ENCODE measurements around the gene APBB1IP. TPM values are rescaled to one million over a fixed set of nuclear protein-coding genes. Genes with fewer than 3 reads are reported as not detected.

Gene APBB1IP
- polyA plus RNA-seq, 2 of the 4 experiments (the other 2 are of a cell fraction) = 0.96 to 9.2 TPM

DNA sequence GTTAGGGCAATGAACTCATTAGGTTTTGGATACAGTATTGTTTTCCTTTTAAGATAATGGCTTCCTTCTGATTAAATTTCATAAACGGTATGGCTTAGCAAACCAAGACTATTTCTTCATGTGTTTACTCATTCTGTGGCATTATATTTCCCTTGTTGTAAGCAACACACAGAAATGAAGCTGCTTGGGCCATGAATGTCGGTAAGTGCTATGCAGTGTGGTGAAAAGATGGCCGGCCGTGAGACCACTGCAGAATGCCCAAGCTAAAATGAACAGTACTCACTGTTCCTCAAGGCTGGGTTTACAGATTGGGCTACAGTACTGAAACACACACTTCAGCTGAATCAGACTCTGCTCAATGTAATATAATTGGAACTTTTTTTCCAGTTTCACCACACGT lies 8.1 kb downstream of the APBB1IP start:
- FAIRE-seq (no peak), DNase-seq (ENCODE audit: low read depth in 1 of 2, low spot score in 1 of 2) (no peak), ATAC-seq (no peak)
- ChIA-PET CTCF (interaction anchor here (1.0 kb wide), 1 partner anchor 11 kb away, joined by 3 read pairs; no protein-coding TSS in a partner anchor), POLR2A (no interaction called here)
- no peak overlapping the region for H3K4me3 ChIP-seq
- no peak overlapping the region for H3K4me2 ChIP-seq
- TF ChIP-seq ZSCAN20 (CRISPR knock-in tag; IDR thresholded peaks at IDR 0.05) (no peak), E2F6 (IDR thresholded peaks at IDR 0.05; ENCODE audit: borderline replicate concordance, low read depth) (no peak), USF2 (IDR thresholded peaks at IDR 0.05) (no peak), ZNF302 (CRISPR knock-in tag; IDR thresholded peaks at IDR 0.05) (no peak), ESRRA (IDR thresholded peaks at IDR 0.05; ENCODE audit: borderline replicate concordance, low read length) (no peak), NPAS2 (CRISPR knock-in tag; IDR thresholded peaks at IDR 0.05; ENCODE audit: borderline replicate concordance) (no peak), MAZ (IDR thresholded peaks at IDR 0.05; ENCODE audit: borderline replicate concordance, low read depth, low read length) (no peak), HEYL (CRISPR knock-in tag; IDR thresholded peaks at IDR 0.05) (no peak), JUNB (IDR thresholded peaks at IDR 0.05) (no peak)
- TF ChIP-seq, protein P1, sequence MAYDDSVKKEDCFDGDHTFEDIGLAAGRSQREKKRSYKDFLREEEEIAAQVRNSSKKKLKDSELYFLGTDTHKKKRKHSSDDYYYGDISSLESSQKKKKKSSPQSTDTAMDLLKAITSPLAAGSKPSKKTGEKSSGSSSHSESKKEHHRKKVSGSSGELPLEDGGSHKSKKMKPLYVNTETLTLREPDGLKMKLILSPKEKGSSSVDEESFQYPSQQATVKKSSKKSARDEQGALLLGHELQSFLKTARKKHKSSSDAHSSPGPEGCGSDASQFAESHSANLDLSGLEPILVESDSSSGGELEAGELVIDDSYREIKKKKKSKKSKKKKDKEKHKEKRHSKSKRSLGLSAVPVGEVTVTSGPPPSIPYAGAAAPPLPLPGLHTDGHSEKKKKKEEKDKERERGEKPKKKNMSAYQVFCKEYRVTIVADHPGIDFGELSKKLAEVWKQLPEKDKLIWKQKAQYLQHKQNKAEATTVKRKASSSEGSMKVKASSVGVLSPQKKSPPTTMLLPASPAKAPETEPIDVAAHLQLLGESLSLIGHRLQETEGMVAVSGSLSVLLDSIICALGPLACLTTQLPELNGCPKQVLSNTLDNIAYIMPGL (CRISPR knock-in tag; IDR thresholded peaks at IDR 0.05; ENCODE audit: borderline replicate concordance) = no peak
- 65% methylated on average over 5 of the region's 5 CpGs for WGBS (ENCODE audit: missing lambda C conversion rate)
- H3K27ac ChIP-seq = peak overlapping the region in 1 of 2 experiments; percentile 20; a peak in 1 of 6 replicates
- H3K9me3 ChIP-seq = no peaks in the 10 kb centered on the region
- no peaks in the 10 kb centered on the region for H3K4me1 ChIP-seq

DNA sequence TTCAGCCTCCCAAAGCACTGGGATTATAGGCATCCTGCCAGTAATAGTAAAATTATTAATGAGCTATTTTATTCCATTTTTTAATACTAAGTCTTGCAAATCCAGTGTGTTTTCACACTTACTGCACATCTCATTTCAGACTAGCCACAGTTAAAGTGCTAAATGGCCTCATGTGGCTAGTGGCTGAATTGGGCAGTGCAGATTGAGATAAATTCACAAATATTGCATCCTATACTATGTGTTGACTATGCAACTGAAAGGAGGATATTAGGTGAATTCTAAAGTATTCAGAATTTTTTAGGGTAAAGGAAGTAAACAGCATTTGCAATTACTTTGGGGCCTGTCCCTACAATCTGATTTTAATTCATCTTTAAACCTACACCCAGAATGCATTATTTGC lies 10.2 kb downstream of the APBB1IP start:
- no peaks in the 10 kb centered on the region for H3K4me1 ChIP-seq
- FAIRE-seq = no peak
- no peak for DNase-seq (ENCODE audit: low read depth in 1 of 2, low spot score in 1 of 2)
- peak in 1 of 2 experiments; percentile 46; a peak in 1 of 6 replicates for ATAC-seq
- no peak overlapping the region for H3K27ac ChIP-seq
- H3K4me2 ChIP-seq = no peak overlapping the region
- H3K9me3 ChIP-seq = no peaks in the 10 kb centered on the region
- no peak for TF ChIP-seq CHD2 (IDR thresholded peaks at IDR 0.05; ENCODE audit: low read length, partially characterized antibody)
- no peak for TF ChIP-seq CEBPB (IDR thresholded peaks at IDR 0.05)
- no peak for TF ChIP-seq CBX8 (IDR thresholded peaks at IDR 0.05)
- no peak for TF ChIP-seq SREBF2 (IDR thresholded peaks at IDR 0.05)
- TF ChIP-seq RFX5 (IDR thresholded peaks at IDR 0.05) = no peak
- TF ChIP-seq, protein P2, sequence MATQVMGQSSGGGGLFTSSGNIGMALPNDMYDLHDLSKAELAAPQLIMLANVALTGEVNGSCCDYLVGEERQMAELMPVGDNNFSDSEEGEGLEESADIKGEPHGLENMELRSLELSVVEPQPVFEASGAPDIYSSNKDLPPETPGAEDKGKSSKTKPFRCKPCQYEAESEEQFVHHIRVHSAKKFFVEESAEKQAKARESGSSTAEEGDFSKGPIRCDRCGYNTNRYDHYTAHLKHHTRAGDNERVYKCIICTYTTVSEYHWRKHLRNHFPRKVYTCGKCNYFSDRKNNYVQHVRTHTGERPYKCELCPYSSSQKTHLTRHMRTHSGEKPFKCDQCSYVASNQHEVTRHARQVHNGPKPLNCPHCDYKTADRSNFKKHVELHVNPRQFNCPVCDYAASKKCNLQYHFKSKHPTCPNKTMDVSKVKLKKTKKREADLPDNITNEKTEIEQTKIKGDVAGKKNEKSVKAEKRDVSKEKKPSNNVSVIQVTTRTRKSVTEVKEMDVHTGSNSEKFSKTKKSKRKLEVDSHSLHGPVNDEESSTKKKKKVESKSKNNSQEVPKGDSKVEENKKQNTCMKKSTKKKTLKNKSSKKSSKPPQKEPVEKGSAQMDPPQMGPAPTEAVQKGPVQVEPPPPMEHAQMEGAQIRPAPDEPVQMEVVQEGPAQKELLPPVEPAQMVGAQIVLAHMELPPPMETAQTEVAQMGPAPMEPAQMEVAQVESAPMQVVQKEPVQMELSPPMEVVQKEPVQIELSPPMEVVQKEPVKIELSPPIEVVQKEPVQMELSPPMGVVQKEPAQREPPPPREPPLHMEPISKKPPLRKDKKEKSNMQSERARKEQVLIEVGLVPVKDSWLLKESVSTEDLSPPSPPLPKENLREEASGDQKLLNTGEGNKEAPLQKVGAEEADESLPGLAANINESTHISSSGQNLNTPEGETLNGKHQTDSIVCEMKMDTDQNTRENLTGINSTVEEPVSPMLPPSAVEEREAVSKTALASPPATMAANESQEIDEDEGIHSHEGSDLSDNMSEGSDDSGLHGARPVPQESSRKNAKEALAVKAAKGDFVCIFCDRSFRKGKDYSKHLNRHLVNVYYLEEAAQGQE (IDR thresholded peaks at IDR 0.05) = no peak
- no peak for TF ChIP-seq FOXS1 (CRISPR knock-in tag; IDR thresholded peaks at IDR 0.05)
- TF ChIP-seq MAZ (IDR thresholded peaks at IDR 0.05; ENCODE audit: borderline replicate concordance, low read depth, low read length) = no peak
- no peak for TF ChIP-seq EP300 (IDR thresholded peaks at IDR 0.05)
- TF ChIP-seq MAFK (IDR thresholded peaks at IDR 0.05; ENCODE audit: partially characterized antibody) = no peak
- no peak overlapping the region for H3K4me3 ChIP-seq
- ChIA-PET CTCF (no interaction called here), POLR2A (no interaction called here)

All from A549 (cell line).